H4 (cell line): ENCODE measurements around the gene CCDC60. TPM values are rescaled to one million over a fixed set of nuclear protein-coding genes. Genes with fewer than 3 reads are reported as not detected.

Experiments used
- DNase-seq: peaks from one replicate; pipeline ENCODE4 v3.0.0-alpha.2; 2015; ENCODE audit warnings: low spot score
- total RNA-seq: library from RNA; depleted of rRNA; stranded (reverse); fragments of >200 nt; shearing (Covaris generic); gene quantifications from 2 replicates; pipeline ENCODE4 v1.2.3, GENCODE V29; 2014

CCDC60 gene
- total RNA-seq, 1 experiment from 2014 or later, result not detected

GRCh38 chr12:119384340-119384739 is 49.8 kb downstream of the CCDC60 start:
- DNase-seq, result no peak

- no peak for DNase-seq
These were observed 51.1 kb downstream of the CCDC60 start for GRCh38 chr12:119385659-119386058.

GRCh38 chr12:119389687-119390086 is 55.2 kb downstream of the CCDC60 start:
- no peak for DNase-seq

- no peak for DNase-seq
These were observed 57.1 kb downstream of the CCDC60 start for GRCh38 chr12:119391673-119392072.

- DNase-seq, result no peak
These were observed 59.1 kb downstream of the CCDC60 start for GRCh38 chr12:119393677-119394076.

DNA sequence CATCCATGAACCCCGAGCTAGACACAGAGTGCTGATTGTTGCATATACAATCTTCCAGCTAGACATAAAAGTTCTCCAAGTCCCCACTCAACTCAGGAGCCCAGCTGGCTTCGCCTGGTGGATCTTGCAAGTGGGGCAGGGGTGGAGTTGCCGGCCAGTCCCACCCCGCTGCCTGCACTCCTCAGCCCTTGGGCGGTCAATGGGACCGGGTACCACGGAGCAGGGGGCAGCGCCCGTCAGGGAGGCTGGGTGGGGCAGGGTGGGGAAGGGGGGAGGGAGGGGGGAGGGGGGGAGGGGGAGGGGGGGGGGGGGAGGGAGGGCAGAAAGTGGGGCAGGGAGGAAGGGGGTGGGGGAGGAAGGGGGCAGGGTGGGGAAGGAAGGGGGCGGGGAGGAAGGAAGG is 63.0 kb downstream of the CCDC60 start:
- no peak for DNase-seq

DNA sequence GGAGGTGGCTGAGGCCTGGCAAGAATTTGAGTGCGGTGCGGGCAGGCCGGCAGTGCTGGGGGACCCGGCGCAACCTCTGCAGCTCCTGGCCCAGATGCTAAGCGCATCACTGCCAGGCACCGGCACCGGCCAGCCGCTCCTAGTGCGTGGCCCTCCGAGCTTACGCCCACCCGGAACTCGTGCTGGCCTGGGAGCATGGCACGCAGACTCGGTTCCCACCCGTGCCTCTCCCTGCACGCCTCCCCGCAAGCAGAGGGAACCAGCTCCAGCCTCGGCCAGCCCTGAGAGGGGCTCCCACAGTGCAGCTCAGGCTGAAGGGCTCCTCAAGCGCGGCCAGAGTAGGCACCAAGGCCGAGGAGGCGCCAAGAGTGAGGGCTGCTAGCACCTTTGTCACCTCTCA is 63.7 kb downstream of the CCDC60 start:
- no peak for DNase-seq

DNA sequence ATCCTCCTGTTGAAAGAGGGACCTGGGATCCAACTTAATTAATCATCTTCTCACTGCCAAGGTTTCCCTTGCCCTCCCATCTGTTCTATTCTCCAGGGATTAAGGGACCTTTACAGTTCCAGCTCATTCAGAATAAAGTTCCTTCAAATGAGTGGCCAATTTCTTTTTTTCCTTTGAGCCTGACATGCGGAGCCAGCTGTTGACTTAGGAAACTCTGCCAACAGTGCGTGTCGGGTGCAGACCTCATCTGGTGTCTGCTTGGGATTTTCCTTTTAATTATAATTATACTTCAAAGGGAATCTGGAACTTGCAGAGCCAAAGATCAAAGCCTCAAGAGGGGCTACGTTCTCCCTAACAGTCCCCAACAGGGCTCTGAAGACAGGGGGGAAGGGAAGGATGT is 64.8 kb downstream of the CCDC60 start:
- no peak for DNase-seq

GRCh38 chr12:119406308-119406707 is 71.8 kb downstream of the CCDC60 start:
- no peak for DNase-seq

DNA sequence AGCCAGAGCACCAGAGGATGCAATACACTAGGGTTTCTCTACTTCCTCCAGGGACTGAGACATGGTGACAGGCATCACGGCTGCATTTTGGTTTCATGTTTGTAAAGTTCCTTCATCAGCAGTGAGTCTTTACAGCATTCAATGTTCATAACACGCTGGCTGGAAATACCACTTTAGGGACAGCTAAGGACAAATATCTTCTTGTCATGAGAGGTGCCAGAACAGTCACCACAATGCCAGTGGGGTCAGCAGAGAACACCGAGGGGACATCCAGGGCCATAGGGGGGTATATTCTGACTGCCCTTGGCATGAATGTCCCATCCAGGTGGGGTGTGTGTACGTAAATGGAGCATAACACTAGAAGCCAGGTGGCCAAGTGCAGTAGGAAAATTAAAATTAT is 72.3 kb downstream of the CCDC60 start:
- no peak for DNase-seq

GRCh38 chr12:119409043-119409442 is 74.5 kb downstream of the CCDC60 start:
- no peak for DNase-seq

DNA sequence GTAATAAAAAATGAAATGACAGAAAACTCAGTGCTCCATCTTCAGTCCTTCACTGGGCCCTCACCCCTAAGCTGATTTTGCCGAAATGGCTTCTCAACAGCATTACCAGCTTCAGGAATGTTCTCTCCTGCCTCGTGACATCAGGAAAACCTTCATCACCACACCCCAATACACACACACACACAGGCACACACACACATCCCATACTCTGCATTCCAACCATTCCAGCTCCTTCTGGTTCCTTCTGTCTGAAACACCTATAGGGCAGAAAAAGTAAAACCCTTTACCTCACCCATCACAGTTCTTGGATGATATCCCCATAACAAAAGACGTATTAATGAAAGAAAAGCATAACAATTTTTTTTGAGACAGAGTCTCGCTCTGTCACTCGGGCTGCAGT is 75.9 kb downstream of the CCDC60 start:
- no peak for DNase-seq

GRCh38 chr12:119412306-119412705 is 77.8 kb downstream of the CCDC60 start:
- no peak for DNase-seq

DNA sequence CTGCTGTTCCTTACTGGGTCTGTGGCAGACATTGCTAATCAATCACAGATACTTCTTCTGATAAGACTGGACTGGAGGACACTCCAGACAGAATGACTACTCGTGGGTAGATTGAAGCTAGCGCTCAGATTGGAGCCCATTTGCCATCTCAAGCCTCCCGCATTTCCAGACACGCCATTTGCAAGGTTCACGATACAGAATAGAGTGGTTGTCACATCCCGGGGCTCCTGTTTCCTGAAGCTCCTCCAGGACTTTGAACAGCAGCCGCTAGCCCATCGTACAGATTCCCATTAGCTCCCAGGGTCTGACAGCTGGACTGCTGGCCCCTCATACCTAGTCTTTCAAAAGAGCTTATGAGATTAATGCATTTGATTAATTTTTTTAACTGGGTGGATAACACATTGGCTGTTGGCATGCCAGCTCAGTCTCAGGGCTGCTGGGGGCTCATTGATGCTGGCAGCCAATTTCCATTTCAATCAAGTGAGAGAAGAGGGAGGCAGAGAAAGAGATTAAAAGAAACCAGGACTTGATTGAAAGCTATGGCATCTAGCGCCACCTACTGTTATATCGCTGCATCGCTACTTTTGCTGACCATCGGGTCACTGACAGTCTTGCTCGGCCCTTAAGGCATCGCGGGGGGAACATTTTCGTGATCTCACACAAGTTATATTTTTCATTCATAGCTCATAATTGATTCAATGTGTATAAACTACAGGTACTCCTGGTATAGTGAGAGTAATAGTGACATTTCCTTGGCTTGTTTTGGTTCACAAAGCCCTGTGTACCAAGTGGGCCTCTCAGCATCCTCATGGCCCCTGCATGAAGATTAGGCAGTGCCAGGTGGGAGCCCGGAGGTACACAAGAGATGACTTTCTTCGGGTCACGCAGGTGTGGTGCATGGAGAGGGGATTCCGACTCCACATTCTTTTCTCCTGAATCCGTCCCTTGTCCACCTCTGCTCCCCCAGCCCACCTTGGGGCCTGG is 78.6 kb downstream of the CCDC60 start:
- DNase-seq, result peak; percentile 29

GRCh38 chr12:119415714-119416113 is 81.2 kb downstream of the CCDC60 start:
- no peak for DNase-seq

GRCh38 chr12:119417440-119417839 is 82.9 kb downstream of the CCDC60 start:
- no peak for DNase-seq

- no peak for DNase-seq
These were observed 84.9 kb downstream of the CCDC60 start for GRCh38 chr12:119419381-119419780.

DNA sequence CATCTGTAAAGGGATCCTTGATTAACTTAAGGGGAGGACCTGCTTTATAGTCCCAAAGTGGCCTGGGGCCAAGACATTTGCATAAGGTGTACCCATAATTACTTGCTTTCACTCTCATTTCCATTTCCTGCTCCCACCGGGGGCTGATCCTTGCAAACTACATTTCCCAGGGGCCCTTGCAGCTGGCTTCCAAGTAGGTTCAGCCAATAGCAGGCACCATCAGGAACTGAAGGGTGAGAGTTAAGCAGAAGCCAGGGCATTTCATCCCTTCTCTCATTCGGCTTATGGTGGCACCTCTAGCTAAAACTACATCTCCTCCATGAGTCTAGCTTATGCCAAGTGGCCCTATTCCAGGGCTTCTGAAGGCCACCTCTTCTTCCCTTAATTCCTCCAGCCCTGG is 88.8 kb downstream of the CCDC60 start:
- no peak for DNase-seq

GRCh38 chr12:119425623-119426022 is 91.1 kb downstream of the CCDC60 start:
- no peak for DNase-seq

GRCh38 chr12:119431151-119431550 is 96.6 kb downstream of the CCDC60 start:
- no peak for DNase-seq

- no peak for DNase-seq
These were observed 98.4 kb downstream of the CCDC60 start for GRCh38 chr12:119432949-119433348.

GRCh38 chr12:119440803-119441360 is 106.4 kb downstream of the CCDC60 start:
- no peak for DNase-seq

- DNase-seq, result peak; percentile 66
These were observed 110.0 kb downstream of the CCDC60 start for GRCh38 chr12:119444462-119445044.
